Mammary epithelial cell (primary cell): ENCODE results near the gene BPIFB1.

Experiments used
- CTCF ChIP-seq, 2 donors: IDR thresholded peaks in 1 of 2; conservative IDR thresholded peaks in 1 of 2; 2 replicates each; pipeline ENCODE4 v1.5.1; 2011 to 2012; ENCODE audit warnings: inconsistent platforms in 2 of 2, low read length in 2 of 2, mild to moderate bottlenecking in 2 of 2, control low read depth in 1 of 2, low read depth in 1 of 2; ENCODE audit not compliant: insufficient read depth in 1 of 2; ENCODE audit errors: extremely low read depth in 1 of 2
- EZH2 ChIP-seq: IDR thresholded peaks from 2 replicates; pipeline ENCODE4 v1.6.1; 2012; ENCODE audit warnings: low read length, inconsistent platforms, borderline replicate concordance

DNA sequence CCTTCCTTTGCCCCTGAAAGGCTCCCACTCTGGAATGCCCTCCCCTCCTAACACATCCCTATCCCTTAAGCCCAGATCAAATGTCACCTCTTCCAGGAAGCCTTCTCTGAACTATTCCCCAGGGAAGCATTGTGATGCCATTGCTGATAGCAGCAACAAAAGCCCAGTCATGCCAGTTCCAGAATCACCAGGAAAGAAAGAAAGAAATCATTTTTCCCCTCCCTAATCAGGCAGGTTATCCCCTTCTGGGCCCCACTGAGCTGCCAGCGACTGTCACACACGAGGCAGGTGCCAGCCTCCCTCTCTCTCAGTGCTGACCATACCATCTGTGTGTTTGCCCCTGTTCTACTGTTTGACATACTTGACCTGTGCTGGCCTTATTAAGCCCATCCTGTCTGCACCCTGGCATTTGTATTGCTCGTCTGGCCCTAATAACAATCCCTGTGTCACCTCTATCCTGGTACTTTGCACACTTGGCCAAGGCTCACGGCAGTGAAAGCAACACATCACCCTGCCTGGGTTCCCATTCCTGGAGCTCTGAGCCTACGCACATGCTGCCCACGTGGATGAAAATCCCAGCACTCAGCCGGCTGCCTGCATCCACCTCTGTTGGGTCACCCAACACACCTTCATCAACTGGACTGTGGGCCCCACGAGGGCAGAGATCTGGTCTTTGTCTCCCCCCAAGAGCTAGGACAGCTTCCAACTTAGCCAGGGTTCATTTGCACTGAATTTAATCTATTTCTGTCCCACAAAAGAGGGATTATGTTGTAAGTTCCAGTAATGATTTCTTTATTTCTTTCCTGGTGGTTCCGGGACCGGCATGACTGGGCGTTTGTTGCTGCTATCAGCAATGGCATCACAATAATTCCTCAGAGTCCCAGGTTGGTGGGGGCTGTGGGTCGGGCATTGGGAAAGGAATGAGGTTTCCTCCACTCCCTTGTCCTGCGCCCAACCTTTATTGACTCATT, 5.3 kb upstream of the BPIFB1 start:
- TF ChIP-seq EZH2 (no peak), CTCF (conservative IDR thresholded peaks at IDR 0.05 in 1 of 2, IDR thresholded peaks at IDR 0.05 in 1 of 2; ENCODE audit: extremely low read depth in 1 of 2, insufficient read depth in 1 of 2, low read depth in 1 of 2, low read length in 2 of 2) (no peak)
